Breast epithelium (tissue), 4 donors: ENCODE measurements around the gene ASB16. TPM values are rescaled to one million over a fixed set of nuclear protein-coding genes. Genes with fewer than 3 reads are reported as not detected.
A peak's percentile ranks its signal among the peaks of the same experiment; 100 is the strongest.

Experiments used
- DNase-seq, 2 donors: peaks; one replicate each; pipeline ENCODE4 v3.0.0-alpha.2; 2019; ENCODE audit warnings: low spot score in 2 of 2
- H3K27ac ChIP-seq, 2 donors: fragments of 200-600 bp; sonication (generic) in 1 of 2; one replicate each; pipeline ENCODE4 v1.5.1; 2016 to 2019; ENCODE audit warnings: mild to moderate bottlenecking in 1 of 2
- H3K27me3 ChIP-seq, 2 donors: fragments of 200-600 bp; sonication (generic) in 1 of 2; one replicate each; pipeline versions ENCODE4 v1.5.1 to v1.6.0; 2017 to 2019; ENCODE audit warnings: control low read depth in 1 of 2, mild to moderate bottlenecking in 1 of 2
- H3K36me3 ChIP-seq: fragments of 200-600 bp; one replicate; pipeline ENCODE4 v1.5.1; 2019
- H3K4me1 ChIP-seq, 2 donors: fragments of 200-600 bp; sonication (generic); one replicate each; pipeline ENCODE4 v1.5.1; 2016 to 2019; ENCODE audit warnings: control low read depth in 1 of 2
- H3K4me3 ChIP-seq, 3 donors: fragments of 200-600 bp; sonication (generic); 1 replicate in 2 of 3; 2 replicates in 1 of 3; pipeline ENCODE4 v1.5.1; 2016 to 2019; ENCODE audit warnings: mild to moderate bottlenecking in 3 of 3, moderate library complexity in 2 of 3
- H3K9me3 ChIP-seq, 2 donors: fragments of 200-600 bp; sonication (generic) in 1 of 2; one replicate each; pipeline ENCODE4 v1.5.1; 2016 to 2019; ENCODE audit warnings: control low read depth in 1 of 2
- POLR2A ChIP-seq: fragments of 450-650 bp; IDR thresholded peaks from one replicate; pipeline ENCODE4 v1.6.1; 2016; ENCODE audit warnings: antibody characterized with exemption, mild to moderate bottlenecking, moderate library complexity
- POLR2AphosphoS5 ChIP-seq, 3 donors: sonication (generic); formaldehyde crosslinking; IDR thresholded peaks; one replicate each; pipeline ENCODE4 v1.6.1; 2017; ENCODE audit warnings: antibody characterized with exemption in 3 of 3
- intact Hi-C: fragments of 100-400 bp; cut with DNase I; formaldehyde crosslinking; loops from one replicate; pipeline ENCODE4 v1.15.1; 2023; ENCODE audit warnings: low total_unique reads
- total RNA-seq, 3 donors: library from RNA; depleted of rRNA; stranded (reverse); fragments of >200 nt; gene quantifications; one replicate each; pipeline ENCODE4 v1.1.0, GENCODE V29; 2016
- TF ChIP-seq, protein P1 (sequence below), 3 donors: fragments of 450-650 bp; IDR thresholded peaks; one replicate each; pipeline ENCODE4 v1.5.1; 2016 to 2017; ENCODE audit warnings: antibody characterized with exemption in 3 of 3, mild to moderate bottlenecking in 3 of 3, moderate library complexity in 3 of 3

ASB16 gene
- total RNA-seq, 3 donors from 2014 or later, result 0.29 to 0.33 TPM; not detected in 1

DNA sequence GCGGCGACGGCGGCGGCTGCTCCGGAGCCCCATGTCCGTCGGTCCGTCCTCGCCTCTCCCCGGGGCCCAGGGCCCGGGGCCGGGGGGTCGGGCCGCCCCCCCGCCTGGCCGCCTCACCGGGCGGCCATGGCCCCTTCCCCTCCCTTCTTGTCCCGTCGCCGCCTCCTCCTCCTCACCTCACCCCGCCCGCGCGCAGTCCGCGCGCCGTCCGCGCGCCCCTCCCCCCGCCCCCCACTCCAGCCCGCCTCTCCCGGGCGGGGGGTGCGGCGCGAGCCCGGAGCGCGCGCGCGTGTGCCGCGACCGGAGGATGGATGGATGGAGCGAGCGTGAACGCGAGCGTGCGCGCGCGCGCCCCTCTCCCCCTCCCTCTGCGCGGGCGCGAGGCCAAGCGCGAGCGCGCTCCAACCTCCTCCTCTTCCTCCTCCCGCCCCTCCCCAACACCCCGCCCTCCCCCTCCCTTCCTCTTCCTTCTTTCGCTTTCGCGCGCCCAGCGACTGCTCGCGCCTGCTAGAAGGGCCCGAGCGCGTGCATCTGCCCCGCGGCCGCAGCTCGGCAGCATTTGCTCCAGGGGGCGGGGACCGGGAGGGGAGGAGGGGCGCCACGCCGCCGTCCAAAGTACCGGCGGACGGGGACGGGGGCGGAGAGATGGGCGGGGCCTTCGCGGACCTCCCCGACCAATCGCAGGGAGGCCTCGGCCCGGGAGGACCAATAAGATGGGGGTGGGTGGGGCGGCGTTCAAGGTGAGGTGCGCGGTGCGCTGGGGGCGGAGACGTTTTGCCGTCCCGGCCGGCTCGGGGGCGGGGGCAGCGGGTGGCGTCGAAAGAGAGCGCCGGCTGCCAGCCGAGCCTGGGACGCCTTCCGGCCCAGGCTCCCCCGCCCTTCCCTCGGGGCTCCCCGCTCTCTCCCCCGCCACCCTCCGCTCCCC is 29.3 kb downstream of the ASB16 start, which contains the start of gene ATXN7L3:
Gene ATXN7L3, minus strand, starts transcription at position 332 of the 925 bp plus-strand sequence. CDS start 1,814 bp downstream, outside the sequence.
- intact Hi-C loops, result no loop called here
- peaks cover 0 to 11% of the 10 kb centered on the region in 2 donors for H3K4me1 ChIP-seq
- no peaks in the 10 kb centered on the region for H3K27me3 ChIP-seq
- TF ChIP-seq POLR2AphosphoS5 (IDR thresholded peaks at IDR 0.05), result peak in 1 of 3 donors; percentile 66
- no peak for TF ChIP-seq POLR2A
- peak within 1 kb of the TSS; percentile 96 to 99 for H3K27ac ChIP-seq
- peak within 1 kb of the TSS; percentile 80 to 96 (median 91) for H3K4me3 ChIP-seq
- H3K36me3 ChIP-seq, result peaks cover 2% of the 10 kb centered on the region
- no peaks in the 10 kb centered on the region for H3K9me3 ChIP-seq
- DNase-seq, result peak; percentile 99 to 100

DNA sequence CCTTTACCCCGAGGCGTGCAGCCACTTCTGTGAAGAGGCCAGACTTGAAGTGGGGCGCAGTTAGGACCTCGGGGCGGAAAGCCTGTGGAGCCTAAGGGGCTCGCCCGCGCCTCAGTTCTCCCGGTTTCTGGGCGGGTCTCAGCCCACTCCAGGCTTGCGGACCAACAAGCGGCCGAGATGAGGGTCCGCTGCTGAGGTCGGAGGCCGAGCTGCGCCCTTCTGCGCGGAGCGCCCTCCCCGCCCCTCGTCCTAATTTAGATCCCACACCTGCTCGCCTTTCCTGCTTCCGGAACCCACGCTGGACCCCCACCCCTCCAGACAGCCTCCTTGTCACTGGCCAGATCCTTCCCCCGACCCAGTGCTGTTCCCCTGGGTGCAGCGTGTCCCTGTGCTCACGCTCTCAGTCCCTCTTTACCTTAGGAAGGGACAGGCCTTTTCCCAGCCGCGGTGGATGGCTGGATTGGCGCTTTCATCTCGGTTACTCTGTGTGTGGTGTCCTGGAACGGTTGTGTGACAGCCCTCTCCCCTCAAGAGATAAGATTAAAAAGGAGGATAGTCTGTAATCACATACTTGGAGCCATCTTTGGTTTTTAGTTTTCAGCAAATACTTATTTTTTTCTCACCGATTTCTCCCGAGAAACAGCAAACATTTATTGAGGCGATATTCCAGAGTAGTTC is 30.1 kb downstream of the ASB16 start:
- H3K27me3 ChIP-seq, result no peaks in the 10 kb centered on the region
- peak in 1 of 3 donors; percentile 13 for TF ChIP-seq POLR2AphosphoS5 (IDR thresholded peaks at IDR 0.05)
- no peak for TF ChIP-seq POLR2A
- H3K27ac ChIP-seq, result peak overlapping the region; percentile 96 to 99
- no peaks in the 10 kb centered on the region for H3K9me3 ChIP-seq
- peaks cover 0 to 11% of the 10 kb centered on the region in 2 donors for H3K4me1 ChIP-seq
- H3K4me3 ChIP-seq, result peak overlapping the region; percentile 80 to 96 (median 91)
- peak in 1 of 2 donors; percentile 53 for DNase-seq
- H3K36me3 ChIP-seq, result no peaks in the 10 kb centered on the region
- intact Hi-C loops, result no loop called here

DNA sequence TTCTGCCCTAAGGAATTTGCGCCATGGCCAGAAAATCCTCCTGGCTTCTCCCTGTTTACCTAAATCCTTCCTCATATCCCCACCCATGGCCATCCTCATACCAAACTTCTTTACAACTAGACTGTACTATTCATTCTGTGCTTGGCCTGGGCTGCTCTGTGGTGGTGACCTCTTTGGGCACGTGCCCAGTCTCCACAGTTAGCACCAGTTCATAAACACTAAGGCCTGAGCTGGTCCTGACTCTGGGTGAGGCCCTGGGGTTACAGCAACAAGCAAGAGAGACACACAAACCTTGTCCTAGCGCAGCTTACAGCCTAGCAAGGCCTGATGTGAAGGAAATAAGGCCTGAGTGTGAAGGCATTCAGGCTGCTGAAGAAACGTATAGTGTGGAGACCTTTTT is 32.3 kb downstream of the ASB16 start:
- Histone ChIP-seq H3K27me3 (no peaks in the 10 kb centered on the region), H3K27ac (no peak overlapping the region), H3K4me1 (peaks cover 0 to 7% of the 10 kb centered on the region in 2 donors), H3K36me3 (no peaks in the 10 kb centered on the region), H3K4me3 (no peak overlapping the region), H3K9me3 (no peaks in the 10 kb centered on the region)
- intact Hi-C loops, result no loop called here
- TF ChIP-seq, protein P1, sequence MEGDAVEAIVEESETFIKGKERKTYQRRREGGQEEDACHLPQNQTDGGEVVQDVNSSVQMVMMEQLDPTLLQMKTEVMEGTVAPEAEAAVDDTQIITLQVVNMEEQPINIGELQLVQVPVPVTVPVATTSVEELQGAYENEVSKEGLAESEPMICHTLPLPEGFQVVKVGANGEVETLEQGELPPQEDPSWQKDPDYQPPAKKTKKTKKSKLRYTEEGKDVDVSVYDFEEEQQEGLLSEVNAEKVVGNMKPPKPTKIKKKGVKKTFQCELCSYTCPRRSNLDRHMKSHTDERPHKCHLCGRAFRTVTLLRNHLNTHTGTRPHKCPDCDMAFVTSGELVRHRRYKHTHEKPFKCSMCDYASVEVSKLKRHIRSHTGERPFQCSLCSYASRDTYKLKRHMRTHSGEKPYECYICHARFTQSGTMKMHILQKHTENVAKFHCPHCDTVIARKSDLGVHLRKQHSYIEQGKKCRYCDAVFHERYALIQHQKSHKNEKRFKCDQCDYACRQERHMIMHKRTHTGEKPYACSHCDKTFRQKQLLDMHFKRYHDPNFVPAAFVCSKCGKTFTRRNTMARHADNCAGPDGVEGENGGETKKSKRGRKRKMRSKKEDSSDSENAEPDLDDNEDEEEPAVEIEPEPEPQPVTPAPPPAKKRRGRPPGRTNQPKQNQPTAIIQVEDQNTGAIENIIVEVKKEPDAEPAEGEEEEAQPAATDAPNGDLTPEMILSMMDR (IDR thresholded peaks at IDR 0.05), result no peak
- no peak for TF ChIP-seq POLR2AphosphoS5 (IDR thresholded peaks at IDR 0.05)
- TF ChIP-seq POLR2A, result no peak
- DNase-seq, result no peak

DNA sequence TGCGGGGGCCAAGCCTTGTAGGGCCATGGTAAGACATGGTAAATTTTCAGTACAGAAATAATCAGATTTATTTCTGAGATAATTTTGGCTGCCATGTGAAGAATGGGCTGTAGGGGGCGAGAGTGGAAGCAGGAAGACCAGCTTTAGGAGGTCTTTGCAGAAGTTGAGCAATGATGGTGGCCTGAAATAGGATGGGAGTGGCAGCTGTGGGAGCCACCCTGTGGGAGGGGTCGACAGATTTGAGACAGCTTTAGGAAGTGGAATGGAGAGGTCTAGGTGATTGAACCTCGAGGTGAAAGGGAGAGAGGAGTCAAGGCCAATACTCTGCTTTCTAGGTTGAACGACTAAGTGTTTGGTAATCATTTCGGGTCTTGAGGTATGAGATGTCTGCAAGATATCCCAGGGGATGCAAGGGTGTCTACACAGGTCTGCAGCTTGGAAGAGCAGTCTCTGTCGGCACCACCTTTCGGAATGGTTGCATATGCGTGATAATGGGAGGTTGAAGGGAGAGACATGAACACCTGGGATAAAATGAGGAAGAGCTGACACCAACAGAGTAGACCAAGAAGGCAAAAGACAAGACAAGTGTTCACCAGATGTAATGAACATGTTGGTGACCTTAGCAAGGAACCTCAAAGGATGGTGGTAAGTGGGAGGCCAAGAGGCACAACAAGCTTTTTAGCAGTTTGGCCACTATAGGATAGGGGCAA is 33.4 kb downstream of the ASB16 start:
- no peak overlapping the region for H3K27ac ChIP-seq
- H3K4me1 ChIP-seq, result no peaks in the 10 kb centered on the region
- peaks cover 1% of the 10 kb centered on the region for H3K36me3 ChIP-seq
- H3K9me3 ChIP-seq, result no peaks in the 10 kb centered on the region
- intact Hi-C loops, result no loop called here
- no peaks in the 10 kb centered on the region for H3K27me3 ChIP-seq
- TF ChIP-seq, protein P1 (IDR thresholded peaks at IDR 0.05), result peak; percentile 6 to 62 (median 38)
- TF ChIP-seq POLR2AphosphoS5 (IDR thresholded peaks at IDR 0.05), result no peak
- no peak for DNase-seq
- no peak overlapping the region for H3K4me3 ChIP-seq

DNA sequence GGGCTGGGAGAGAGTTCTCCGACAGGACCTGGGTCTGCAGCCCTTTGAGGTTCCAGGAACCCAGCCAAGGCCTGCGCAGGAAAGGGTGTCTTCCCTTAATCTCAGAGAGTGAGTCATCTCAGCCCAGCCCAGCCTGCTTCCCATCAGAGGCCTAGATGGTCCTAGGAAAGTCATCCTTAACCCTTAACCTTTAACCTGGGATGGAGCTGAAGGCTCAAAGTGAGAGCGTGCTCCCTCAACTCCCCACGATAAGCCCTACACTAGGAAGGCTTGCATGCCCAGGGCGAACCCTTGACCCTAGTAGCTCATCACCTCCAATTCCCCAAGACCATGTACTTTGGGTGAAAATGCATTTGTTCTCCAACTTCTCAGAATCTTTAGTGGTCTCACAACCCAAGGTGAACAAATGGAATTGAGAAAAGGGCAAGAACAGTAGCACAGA is 34.0 kb downstream of the ASB16 start:
- no peak overlapping the region for H3K4me3 ChIP-seq
- no peaks in the 10 kb centered on the region for H3K9me3 ChIP-seq
- no peak for DNase-seq
- intact Hi-C loops, result no loop called here
- H3K27me3 ChIP-seq, result no peaks in the 10 kb centered on the region
- no peak overlapping the region for H3K27ac ChIP-seq
- H3K4me1 ChIP-seq, result no peaks in the 10 kb centered on the region
- TF ChIP-seq POLR2A, result no peak
- TF ChIP-seq, protein P1 (IDR thresholded peaks at IDR 0.05), result no peak
- no peak for TF ChIP-seq POLR2AphosphoS5 (IDR thresholded peaks at IDR 0.05)
- H3K36me3 ChIP-seq, result peaks cover 7% of the 10 kb centered on the region
